GM18499 (cell line): Measurements from ENCODE around the gene HSDL1.
A peak's percentile ranks its signal among the peaks of the same experiment; 100 is the strongest.

Source experiments
- ATAC-seq: cut with Tn5 transposase; IDR thresholded peaks from one replicate; pipeline ENCODE4 v1.9.1; 2021; ENCODE audit warnings: moderate number of reproducible peaks; ENCODE audit not compliant: insufficient read depth, unreplicated experiment

The HSDL1 gene

DNA sequence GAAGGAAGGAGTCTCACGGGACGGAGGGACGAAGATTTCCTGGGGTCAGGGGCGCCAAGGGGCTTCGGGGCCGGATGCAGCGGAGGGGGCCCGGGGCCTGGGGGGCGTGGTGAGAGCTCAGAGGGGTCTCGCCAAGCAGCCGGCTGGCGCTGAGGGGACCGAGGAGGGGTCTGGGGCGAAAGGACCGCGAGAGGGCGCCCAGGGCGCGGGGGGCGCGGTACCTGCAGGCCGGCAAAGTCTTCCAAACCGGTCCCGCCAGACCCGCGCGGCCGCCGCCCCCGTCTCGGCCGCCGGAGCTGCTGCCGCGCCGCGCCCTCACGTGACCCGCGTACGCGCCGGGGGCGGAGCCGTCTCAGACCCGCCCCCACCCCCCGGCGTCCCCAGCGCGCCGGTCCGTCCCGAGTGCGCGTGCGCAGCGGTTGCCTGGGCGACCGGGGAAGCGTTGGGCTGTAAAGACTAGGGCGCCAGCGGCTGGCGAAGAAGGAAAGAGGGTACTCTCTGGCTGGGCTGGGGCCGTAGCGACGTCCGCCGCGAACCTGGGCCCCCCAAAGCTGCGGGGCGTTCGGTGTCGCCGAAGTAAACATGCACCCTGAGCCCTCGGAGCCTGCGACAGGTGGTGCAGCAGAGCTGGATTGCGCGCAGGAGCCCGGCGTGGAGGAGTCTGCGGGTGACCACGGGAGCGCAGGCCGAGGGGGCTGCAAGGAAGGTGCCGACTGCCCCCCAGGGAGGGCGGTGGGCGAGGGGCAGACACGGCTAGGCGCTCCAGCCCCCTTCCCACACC is at the start of gene HSDL1, which contains the start of gene DNAAF1:
Gene HSDL1 (minus strand): TSS at position 319 of the 781 bp plus-strand sequence. CDS start 13,856 bp downstream, outside the sequence.
Gene DNAAF1 (plus strand): TSS at position 450 of the 781 bp plus-strand sequence. CDS start 133 bp downstream, at position 583.
- no peak for ATAC-seq

DNA sequence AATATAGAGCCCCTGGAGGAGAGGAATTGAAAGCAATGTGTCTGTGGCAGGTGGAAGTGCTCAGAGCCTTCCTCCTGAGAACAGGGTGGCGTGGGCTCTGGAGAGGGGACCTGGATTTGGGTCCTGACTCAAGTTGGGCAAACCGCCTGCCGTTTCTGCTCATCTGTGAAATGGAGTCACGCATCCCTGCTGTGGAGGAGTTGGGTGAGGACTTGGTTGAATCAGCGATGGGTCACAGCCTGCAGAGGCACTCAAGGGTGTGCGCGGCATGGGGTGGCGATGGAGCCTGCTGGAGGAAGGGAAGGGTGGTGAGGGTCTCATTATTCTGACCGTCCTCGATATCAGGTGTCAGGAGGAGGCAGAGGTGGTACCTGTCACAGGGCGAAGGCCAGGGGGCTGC is 49.0 kb upstream of the HSDL1 start:
- ATAC-seq: no peak

DNA sequence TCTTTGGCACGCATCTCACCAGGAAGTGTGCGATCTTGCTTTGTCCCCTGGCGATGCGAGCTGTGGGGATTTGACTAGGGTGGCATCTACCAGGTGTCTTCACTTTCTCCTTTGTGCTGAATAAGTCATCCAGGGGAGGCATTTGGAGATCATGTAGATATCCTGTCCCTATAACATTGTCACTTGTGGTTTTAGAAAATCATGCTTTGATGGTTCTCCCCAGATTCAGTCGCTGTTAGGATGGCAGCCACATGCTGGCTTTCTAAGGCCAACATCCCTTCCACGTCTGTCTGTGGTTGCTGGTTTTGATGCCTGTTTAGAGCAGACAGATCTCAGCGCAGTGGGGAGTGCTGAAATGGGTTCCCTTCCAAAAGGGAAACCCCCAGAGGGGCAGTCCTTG is 48.5 kb upstream of the HSDL1 start:
- no peak for ATAC-seq

DNA sequence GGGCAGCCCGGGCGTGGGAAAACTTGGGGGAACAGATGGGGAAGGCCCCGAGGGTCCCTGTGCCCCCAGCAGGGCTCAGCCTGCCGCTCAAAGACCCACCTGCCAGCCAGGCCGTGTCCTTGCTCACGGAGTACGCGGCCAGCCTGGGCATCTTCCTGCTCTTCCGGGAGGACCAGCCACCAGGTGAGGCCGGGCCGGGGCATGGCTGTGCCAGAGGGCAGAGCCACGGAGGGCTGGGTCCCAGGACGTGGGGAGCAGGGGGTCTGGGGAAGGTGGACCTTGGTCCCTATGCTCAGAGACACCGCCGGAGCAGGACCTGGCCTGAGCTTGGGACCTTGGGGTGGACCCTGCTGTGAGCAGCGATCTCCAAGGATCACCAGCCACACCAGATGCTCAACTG is 46.5 kb upstream of the HSDL1 start:
- no peak for ATAC-seq

DNA sequence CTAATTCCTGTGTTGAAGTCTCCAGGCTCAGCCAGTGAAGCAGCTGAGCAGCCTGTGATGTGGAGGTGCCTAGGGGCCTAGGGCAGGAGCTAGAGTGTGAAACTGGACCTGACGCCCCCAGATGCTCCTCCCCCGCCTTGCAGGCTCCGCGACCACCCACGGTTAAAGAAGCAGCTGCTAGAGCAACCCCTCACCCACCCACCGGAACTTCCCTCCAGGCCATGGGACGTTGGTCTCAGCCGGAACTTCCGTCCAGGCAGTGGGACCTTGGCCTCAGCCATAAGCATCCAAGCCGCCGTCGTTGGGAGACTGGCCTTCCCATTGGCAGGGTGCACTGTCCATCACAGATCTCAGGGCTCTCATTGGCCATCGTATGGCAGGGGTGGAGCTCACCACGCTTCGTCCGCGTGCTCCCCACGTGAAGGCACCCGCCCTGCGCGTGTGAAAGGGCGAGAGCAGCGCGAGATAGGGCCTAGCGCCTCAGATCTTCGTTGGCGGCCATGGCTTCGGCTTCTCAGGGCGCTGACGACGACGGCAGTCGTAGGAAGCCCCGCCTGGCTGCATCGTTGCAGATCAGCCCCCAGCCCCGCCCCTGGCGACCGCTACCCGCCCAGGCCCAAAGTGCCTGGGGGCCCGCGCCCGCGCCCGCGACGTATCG is 45.9 kb upstream of the HSDL1 start, which contains the start of gene ADAD2:
Gene ADAD2 (plus strand): TSS at position 427 of the 658 bp plus-strand sequence. CDS start 74 bp downstream, at position 501.
- no peak for ATAC-seq

DNA sequence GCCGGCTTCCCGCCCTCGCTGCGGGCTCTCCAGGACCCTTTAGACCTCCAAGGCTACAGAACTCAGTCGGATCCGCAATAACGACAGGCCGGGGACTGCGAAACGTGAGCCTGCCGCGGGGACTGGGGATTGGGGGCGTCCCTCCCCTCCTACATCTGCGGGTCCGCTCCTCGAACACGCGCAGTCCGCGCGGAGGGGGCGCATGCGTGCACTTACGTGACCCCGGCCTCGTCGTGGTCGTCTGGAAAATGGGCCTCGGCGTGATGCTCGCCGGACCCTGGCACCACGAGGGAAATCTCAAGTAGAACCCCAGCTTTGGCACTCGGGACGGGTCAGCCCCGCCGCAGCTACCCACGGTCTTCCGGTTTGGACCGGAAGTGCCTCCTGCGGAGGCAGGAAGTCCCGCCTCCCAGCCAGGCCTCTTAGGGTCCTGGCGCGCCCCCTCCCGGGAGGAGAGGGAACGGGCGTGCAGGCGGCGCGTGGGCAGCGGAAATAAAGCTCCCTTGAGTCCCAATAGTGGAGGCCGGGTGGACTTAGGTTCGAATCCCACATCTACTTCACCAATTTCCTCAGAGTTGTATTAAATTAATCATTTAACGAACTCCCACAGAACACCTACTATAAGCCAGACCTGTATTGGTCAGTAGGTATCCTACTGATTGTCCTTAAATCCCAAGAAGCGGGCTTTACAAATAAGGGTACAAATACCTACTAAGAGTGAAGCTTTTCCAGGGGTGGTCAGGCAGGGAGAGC is 41.9 kb upstream of the HSDL1 start, which contains the start of gene TAF1C:
Gene TAF1C (minus strand): TSS at position 373 of the 753 bp plus-strand sequence. CDS start 2,069 bp downstream, outside the sequence.
- peak; percentile 61 for ATAC-seq

DNA sequence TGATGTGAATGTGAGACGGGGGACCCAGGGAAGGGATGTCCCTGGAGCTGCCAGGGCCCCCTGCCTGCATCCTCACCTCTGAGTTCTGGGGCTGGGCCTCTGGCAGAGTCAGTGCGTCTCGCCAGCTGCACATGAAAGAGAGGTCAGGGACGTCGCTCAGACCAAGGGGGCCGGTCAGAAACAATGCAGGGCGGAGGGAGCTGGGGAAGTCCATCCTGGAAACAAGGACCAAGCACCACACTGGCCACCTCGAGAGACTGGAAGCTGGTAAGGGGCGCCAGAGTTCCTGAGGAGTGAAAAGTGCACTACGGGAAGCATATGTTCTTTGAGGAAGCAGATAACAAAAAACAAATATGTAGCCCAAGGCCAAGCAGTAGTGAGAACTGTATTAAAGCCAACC is 39.8 kb upstream of the HSDL1 start:
- ATAC-seq: no peak

DNA sequence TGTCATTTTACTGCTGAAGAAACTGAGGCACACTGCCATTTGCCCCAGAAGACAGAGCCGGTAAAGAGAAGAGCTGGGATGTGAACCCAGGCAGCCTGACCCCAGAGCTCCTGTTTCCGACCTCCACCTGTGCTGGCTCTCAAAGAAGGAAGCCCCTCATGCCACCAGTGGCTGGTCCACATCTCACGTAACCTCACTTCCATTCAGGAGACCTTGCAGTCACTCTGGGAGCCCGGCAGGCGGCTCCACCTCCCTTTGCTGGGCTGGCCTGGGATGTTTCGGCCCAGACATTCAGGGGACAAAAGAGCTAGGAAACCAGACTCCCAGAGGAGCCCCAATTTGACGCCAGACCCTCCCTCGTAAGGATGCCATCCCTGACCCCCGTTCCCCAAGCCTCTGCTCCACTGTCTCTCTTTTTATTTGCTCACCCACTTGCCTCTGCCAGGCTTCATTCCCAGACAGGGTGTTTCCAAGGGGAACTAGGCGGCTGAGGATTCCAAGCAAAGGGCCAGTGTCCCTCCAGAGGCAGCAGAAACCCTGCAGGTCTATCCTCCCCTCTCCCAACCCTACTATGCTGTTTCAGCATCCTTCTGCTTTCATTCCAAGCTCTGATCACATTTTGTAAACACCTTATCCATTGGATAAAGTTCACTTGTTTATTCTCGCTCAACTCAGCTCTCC is 39.1 kb upstream of the HSDL1 start:
- no peak for ATAC-seq

DNA sequence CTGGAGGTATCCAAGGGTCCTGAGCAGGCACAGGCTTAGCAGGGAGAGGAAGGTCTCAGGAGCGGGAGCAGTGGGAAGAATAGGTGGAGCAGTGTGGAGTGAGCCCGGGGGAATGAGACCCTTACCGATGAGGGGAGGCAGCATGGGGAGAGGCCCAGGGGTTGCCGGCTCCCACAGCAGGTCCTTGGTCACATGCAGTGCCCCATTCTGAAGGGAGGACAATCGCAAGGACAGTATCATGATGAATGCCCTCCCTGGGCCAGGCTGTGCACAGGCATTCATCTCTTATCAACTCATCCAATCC is 38.5 kb upstream of the HSDL1 start:
- no peak for ATAC-seq

DNA sequence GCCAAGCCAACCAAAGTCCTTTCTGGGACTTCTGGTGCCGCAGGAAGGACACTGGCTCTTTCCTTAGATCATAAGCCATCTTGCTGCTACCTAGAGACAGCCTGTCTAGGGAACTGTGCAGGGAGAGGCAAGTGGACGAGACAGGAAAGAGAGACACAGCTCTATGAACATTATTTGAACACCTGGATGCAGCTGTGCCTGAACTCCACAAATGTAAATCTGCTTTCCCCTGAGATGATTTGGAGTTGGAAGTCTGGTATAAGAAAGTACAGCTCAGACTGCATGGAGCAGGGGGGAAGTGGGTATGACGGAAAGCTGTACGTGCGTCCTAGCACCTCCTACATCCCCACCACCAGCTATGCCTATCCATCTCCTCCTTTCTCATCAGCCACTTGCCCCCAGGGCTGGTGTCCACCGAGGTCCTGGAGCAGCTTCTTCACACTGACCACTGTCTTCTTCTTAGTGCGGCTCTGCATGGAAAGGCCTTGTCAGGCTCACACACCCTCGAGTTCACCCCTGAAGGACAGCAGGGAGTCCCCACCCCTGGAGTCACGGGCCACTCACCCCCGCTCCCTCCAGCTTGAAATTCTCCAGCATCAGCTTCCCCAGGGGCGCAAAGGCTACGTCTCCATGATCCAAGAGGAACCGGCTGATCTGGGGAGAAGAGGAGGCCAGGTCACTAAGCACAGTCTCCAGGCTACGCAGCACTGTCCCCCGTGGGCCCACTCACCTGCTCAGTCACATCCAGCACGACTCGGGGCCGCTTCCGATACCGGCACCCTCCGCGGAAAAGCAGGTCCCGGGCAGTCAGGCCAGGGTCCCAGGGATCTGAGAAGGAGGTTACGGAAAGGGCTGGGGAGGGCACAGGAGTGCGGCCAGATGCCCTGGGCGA is 37.9 kb upstream of the HSDL1 start:
- ATAC-seq: no peak

DNA sequence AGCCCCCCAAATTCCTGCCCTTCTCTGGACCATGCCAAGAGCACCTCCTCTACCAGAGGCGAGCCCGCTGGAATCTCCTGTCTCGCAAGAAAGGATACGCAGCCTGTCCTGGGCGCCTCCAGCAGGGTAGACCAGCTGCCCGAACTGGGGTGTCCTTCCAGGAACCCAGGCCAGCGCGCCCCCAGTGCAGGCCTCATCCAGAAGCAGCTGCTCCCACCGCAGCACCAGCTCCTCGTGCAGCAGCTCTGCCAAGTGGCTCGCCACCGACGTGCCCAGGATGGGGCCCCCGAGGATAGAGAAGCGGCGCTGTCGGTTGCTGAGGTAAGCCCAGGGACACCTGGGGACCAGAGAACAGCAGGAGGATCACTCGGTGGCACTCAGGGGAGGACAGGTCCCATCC is 37.1 kb upstream of the HSDL1 start:
- no peak for ATAC-seq

DNA sequence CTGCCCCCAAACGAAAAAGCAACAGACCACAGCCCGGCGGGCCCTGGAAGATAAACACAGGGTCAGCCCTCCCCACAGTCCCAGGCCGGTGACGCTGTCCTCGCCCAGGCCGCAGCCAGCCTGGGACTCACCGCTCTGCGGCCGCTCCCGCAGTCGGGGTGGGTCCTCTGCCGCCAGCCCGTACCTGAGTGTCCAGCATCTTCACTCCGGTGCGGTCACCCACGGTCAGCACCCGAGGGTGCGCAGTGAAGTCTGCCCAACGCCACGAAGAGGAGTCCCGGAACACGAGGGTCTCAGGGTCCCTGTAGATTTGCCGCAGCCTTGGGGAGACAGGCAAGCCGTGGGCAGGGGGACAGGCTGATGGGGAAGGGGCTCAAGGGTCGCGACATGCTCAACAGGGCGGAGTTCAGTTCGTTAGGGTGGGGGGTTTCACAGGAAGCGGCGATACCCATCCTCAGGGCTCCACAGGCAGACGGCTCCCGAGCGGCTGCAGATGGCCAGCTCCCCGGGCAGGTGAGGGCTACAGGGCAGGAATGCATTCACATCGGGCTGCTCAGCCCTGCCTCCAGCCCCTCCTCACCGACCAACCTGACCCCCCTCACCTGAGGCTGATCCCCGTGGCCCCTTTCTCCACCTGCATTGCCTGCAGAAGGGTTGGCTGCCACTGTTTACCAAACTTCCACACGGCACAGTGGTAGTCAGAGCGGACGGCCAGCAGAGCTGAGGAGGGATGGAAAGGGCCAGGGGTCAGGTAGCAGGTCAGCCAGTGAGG is 36.4 kb upstream of the HSDL1 start:
- no peak for ATAC-seq

DNA sequence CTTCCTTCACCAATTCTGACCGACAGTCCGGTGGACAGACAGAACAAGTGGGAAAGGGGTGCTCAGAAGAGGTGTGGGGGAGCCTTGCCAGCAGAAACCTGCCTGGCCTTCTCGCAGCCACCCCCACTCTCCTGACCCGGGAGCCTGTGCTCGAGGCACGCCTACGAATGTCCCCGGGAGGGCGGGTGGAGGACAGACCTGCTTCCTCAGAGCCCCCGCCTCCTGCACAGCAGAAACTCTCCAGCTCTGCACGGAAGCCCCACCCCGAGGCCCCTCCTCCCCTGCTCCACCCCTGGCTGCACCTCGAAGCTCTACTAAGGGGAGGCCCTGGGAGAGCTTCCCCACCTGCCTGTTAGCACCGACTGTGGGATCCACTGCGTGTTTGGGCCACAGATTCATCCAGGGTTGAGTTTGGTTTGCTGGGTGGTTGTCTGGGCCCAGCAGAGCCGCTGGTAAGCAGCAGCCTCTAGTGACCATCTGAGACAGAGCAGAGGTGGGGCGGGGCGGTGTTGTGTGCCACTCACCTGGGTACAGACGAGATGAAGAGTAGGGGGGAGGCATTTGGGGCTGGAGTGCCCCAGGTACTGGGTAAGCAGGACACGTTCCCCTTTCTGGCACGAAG is 35.7 kb upstream of the HSDL1 start:
- no peak for ATAC-seq

DNA sequence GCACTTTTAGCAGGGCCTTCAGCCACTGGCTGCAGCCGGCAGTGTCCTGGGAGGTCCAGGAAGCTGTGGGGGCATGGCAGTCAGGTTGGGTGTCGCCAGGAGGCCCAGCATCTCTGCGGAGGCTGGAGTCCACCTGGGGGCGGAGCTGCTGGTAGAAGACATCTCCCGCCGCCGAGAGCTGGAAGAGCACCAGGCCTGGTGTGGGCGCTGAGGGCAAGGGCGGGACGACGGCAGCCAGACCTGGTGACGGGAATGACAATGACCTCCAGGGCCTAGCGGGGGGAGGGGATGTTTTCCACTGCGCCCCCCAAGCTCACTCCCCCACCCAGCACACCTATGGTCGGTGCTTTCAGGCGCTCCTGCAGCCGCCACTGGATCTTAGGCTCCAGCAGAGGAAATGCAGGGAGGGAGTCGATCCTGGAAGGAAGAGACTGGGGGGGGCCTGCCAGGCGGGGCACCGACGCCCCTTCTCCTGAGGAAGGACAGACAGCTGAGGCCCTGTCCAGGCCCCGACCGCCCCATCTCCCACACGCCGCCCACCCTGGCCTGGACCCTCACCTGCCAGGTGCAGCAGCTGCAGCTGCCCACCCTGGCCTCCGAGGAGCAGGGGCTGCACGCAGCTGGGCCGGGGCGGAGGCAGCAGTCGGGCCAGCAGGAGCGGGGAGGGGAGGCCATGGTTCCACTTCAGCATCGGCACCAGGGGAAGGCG is 34.8 kb upstream of the HSDL1 start:
- no peak for ATAC-seq

DNA sequence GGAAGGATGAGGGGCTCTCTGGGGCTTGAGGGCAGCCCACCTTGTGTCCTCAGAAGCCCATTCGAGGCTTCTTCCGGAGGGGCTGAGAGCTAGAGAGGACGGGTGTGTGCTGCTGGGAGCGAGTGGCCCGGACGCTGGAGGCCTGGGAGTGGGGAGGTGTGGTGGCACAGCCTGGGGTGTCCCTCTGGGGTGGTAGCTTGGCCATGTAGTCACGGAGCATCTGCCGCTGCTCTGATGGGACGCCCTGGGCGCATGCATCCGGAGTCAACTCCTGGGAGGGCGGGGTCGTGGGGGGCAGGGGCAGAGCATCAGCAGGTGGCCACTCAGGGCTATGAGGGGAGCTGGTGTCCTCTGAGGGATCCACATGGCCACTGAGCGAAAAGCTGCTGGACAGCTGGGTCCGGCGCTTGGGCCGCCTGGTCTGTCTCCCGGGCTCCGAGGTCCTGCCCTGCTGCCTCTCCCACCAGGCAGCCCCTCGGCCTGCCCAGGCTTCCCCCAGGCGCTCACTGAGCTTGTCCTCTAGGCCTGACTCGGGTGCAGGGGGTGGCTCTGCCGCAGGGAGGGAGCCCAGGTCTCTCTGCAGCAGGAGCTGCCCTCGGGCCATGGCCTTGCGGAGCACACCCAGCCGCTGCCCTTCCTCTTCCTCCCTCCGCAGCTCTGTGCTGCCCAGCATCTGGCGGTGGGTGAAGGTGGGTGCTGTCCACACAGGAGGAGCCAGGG is 34.1 kb upstream of the HSDL1 start:
- ATAC-seq: no peak

DNA sequence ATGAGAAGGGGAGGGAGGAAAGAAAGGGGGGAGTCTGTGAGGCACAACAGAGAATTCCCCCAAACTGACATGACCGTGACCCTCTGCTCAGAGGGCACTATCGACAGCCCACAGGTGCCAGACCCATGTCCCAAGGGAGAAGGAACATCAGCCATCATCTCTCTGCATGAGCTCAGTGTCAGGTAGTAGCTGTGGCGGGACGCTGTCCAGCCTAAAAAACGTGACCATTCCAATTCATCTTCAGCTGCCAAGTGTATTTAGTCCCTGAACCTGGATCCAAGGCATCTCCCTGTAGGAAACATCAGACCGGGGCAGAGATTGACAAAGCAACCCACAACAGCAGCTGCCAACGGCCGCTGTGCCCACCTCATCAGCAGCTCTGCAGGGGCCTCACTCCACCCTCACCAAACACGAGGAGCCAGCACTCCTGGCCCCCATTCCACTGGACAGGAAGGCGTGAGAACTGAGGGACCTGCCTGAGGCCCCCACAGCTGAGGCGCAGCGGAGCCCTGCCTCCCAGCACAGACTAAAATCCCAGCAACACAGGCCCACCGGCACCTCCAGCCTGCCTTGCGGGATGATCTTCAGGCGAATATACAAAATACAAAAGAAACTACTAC is 33.3 kb upstream of the HSDL1 start:
- ATAC-seq: no peak

DNA sequence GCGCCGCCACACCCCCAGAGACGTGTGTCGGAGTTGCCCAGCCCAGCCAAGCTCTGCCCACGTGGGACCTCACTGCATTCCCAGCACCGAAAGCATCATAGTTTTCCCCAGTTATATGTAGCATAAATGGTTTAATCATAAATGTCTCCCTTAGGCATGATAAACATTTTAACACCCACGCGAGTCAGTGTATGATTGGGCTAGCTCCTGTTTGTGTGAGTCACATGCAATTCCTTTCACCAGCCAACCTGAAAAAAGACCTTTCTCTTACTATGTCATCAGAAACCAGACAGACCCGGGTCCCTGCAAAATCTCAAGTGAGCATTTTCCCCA is 32.7 kb upstream of the HSDL1 start:
- ATAC-seq: no peak
